IMR-90 (cell line): Measurements from ENCODE around the gene HECW1. TPM values are rescaled to one million over a fixed set of nuclear protein-coding genes. Genes with fewer than 3 reads are reported as not detected.

Source experiments
- ATAC-seq: fragments of 200-7000 bp; cut with Tn5 transposase; 2 replicates; pipeline ENCODE4 v1.9.1; 2020; ENCODE audit warnings: low read depth, mild to moderate bottlenecking, moderate library complexity
- BruUV-seq: library from RNA; stranded (reverse); fragments of 400-500 nt; replicated peaks from 2 replicates; lab custom pipeline; 2021; lab: Mats Ljungman, UMichigan
- CTCF ChIA-PET: fragments of 300-600 bp; formaldehyde crosslinking; extraction: SDS; loops from one replicate; lab custom pipeline; 2021; ENCODE audit warnings: antibody characterized with exemption; lab: Yijun Ruan, JAX
- POLR2A ChIA-PET: fragments of 300-600 bp; sonication (Branson Sonifier 250); formaldehyde crosslinking; loops from one replicate; lab custom pipeline; 2022; ENCODE audit warnings: antibody characterized with exemption; ENCODE audit not compliant: unreplicated experiment; lab: Charles Lee
- DNase-seq: peaks from one replicate; pipeline ENCODE4 v3.0.0; 2013
- H2AFZ ChIP-seq: replicated peaks from 2 replicates; pipeline ENCODE3; 2013; ENCODE audit warnings: low read length, mild to moderate bottlenecking; ENCODE audit not compliant: poor library complexity
- H2AK5ac ChIP-seq: 2 replicates; pipeline ENCODE4 v1.6.1; 2013; ENCODE audit warnings: low read depth, low read length, inconsistent platforms
- H2AK9ac ChIP-seq: replicated peaks from 2 replicates; pipeline ENCODE3; 2013; ENCODE audit warnings: mild to moderate bottlenecking, low read depth, low read length, moderate library complexity; ENCODE audit not compliant: poor library complexity
- H2BK120ac ChIP-seq: 2 replicates; pipeline ENCODE4 v1.6.1; 2013; ENCODE audit warnings: low read depth, low read length, inconsistent platforms
- H2BK15ac ChIP-seq: 3 replicates; pipeline ENCODE4 v1.6.1; 2013; ENCODE audit warnings: low read depth, low read length, inconsistent platforms
- H2BK20ac ChIP-seq: 2 replicates; pipeline ENCODE4 v1.6.1; 2013; ENCODE audit warnings: low read depth, mild to moderate bottlenecking, inconsistent platforms, low read length, moderate library complexity
- H2BK5ac ChIP-seq: 2 replicates; pipeline ENCODE4 v1.6.1; 2013; ENCODE audit warnings: mild to moderate bottlenecking, low read depth, low read length, inconsistent platforms; ENCODE audit not compliant: poor library complexity, severe bottlenecking
- H3K14ac ChIP-seq: replicated peaks from 2 replicates; pipeline ENCODE4 v1.6.1; 2013; ENCODE audit warnings: low read depth, low read length, inconsistent platforms
- H3K18ac ChIP-seq: 2 replicates; pipeline ENCODE4 v1.6.1; 2013; ENCODE audit warnings: low read depth, low read length, control low read depth
- H3K23ac ChIP-seq: 2 replicates; pipeline ENCODE4 v1.6.1; 2013; ENCODE audit warnings: low read depth, low read length, inconsistent platforms
- H3K27ac ChIP-seq: 2 replicates; pipeline ENCODE4 v1.5.1; 2013; ENCODE audit warnings: mild to moderate bottlenecking, control low read depth, low read length; ENCODE audit not compliant: insufficient read depth
- H3K27me3 ChIP-seq: 2 replicates; pipeline ENCODE4 v1.6.1; 2013; ENCODE audit warnings: low read length; ENCODE audit not compliant: control insufficient read depth, insufficient read depth
- H3K36me3 ChIP-seq: 2 replicates; pipeline ENCODE4 v1.6.1; 2013; ENCODE audit warnings: low read length, mixed read lengths; ENCODE audit not compliant: control insufficient read depth, insufficient read depth
- H3K4ac ChIP-seq: 2 replicates; pipeline ENCODE4 v1.6.1; 2013; ENCODE audit warnings: low read depth, low read length, inconsistent platforms
- H3K4me1 ChIP-seq: 2 replicates; pipeline ENCODE4 v1.6.1; 2013; ENCODE audit warnings: low read length, mixed read lengths; ENCODE audit not compliant: control insufficient read depth, insufficient read depth
- H3K4me2 ChIP-seq: 2 replicates; pipeline ENCODE4 v1.6.1; 2013; ENCODE audit warnings: low read depth, mild to moderate bottlenecking, control low read depth, low read length, moderate library complexity
- H3K4me3 ChIP-seq: 2 replicates; pipeline ENCODE4 v1.5.1; 2013; ENCODE audit warnings: low read depth, mild to moderate bottlenecking, control low read depth, low read length, moderate library complexity; ENCODE audit not compliant: insufficient read depth
- H3K56ac ChIP-seq: 2 replicates; pipeline ENCODE4 v1.6.1; 2013; ENCODE audit warnings: low read length, inconsistent platforms; ENCODE audit not compliant: insufficient read depth; ENCODE audit errors: extremely low read depth
- H3K79me1 ChIP-seq, 2 experiments: 2 replicates each; pipeline ENCODE4 v1.6.1; 2013; ENCODE audit warnings: low read length in 2 of 2, inconsistent platforms in 1 of 2, low read depth in 1 of 2
- H3K9ac ChIP-seq: 2 replicates; pipeline ENCODE4 v1.6.1; 2013; ENCODE audit warnings: low read depth, low read length, control low read depth
- H3K9me1 ChIP-seq: 2 replicates; pipeline ENCODE4 v1.6.1; 2013; ENCODE audit warnings: low read length, inconsistent platforms; ENCODE audit not compliant: insufficient read depth
- H3K9me3 ChIP-seq: 2 replicates; pipeline ENCODE4 v1.6.1; 2013; ENCODE audit warnings: low read length; ENCODE audit not compliant: control insufficient read depth, insufficient read depth
- H4K20me1 ChIP-seq: 2 replicates; pipeline ENCODE4 v1.6.1; 2013; ENCODE audit warnings: low read length, inconsistent platforms; ENCODE audit not compliant: insufficient read depth
- H4K5ac ChIP-seq: 2 replicates; pipeline ENCODE4 v1.6.1; 2013; ENCODE audit warnings: mild to moderate bottlenecking, low read depth, low read length, control low read depth
- H4K8ac ChIP-seq, 2 experiments: 2 replicates each; pipeline ENCODE4 v1.6.1; 2013; ENCODE audit warnings: low read depth in 2 of 2, low read length in 2 of 2, control low read depth in 1 of 2, inconsistent platforms in 1 of 2
- H4K91ac ChIP-seq: 2 replicates; pipeline ENCODE4 v1.6.1; 2013; ENCODE audit warnings: low read depth, low read length, inconsistent platforms; ENCODE audit not compliant: insufficient read depth
- CEBPB ChIP-seq: IDR thresholded peaks from 2 replicates; pipeline ENCODE4 v1.6.1; 2012; ENCODE audit warnings: low read depth, low read length, improper control_type of control experiment
- CTCF ChIP-seq: conservative IDR thresholded peaks from 2 replicates; pipeline ENCODE4 v1.5.1; 2012; ENCODE audit warnings: mild to moderate bottlenecking, low read depth, low read length, improper control_type of control experiment
- ELK1 ChIP-seq: fragments of 150-350 bp; IDR thresholded peaks from 2 replicates; pipeline ENCODE4 v1.6.1; 2016; ENCODE audit warnings: low read depth, mild to moderate bottlenecking, low read length, moderate library complexity, borderline replicate concordance
- MAZ ChIP-seq: IDR thresholded peaks from 2 replicates; pipeline ENCODE4 v1.6.1; 2012; ENCODE audit warnings: low read depth, mild to moderate bottlenecking, low read length, improper control_type of control experiment, moderate library complexity, borderline replicate concordance
- NFE2L2 ChIP-seq: fragments of 150-350 bp; IDR thresholded peaks from 2 replicates; pipeline ENCODE4 v1.6.1; 2016; ENCODE audit warnings: low read depth, mild to moderate bottlenecking, low read length
- SMC3 ChIP-seq: fragments of 150-350 bp; IDR thresholded peaks from 2 replicates; pipeline ENCODE4 v1.6.1; 2016; ENCODE audit warnings: low read depth, mild to moderate bottlenecking, antibody characterized with exemption, low read length, moderate library complexity
- USF2 ChIP-seq: fragments of 150-350 bp; IDR thresholded peaks from 2 replicates; pipeline ENCODE4 v1.6.1; 2017; ENCODE audit warnings: mild to moderate bottlenecking, antibody characterized with exemption, low read length, low read depth
- WGBS, 2 experiments: methylation state at CpG; one replicate each; pipeline versions ENCODE4 v1.1.5 to v1.1.7; 2013; ENCODE audit warnings: missing lambda C conversion rate in 2 of 2; ENCODE audit not compliant: insufficient read length in 1 of 2; ENCODE audit errors: extremely low coverage in 2 of 2; 5-methylcytosine and 5-hydroxymethylcytosine counted together
- dilution Hi-C: fragments of 300-500 bp; cut with HindIII; formaldehyde crosslinking; loops from one replicate; pipeline ENCODE4 v1.14.3; 2018; ENCODE audit warnings: low sequenced_read_pairs; ENCODE audit not compliant: unreplicated experiment
- in situ Hi-C: fragments of 300-500 bp; cut with MboI; formaldehyde crosslinking; loops from 3 replicates; pipeline ENCODE4 v1.14.3; 2019; ENCODE audit warnings: low sequenced_read_pairs, inconsistent platforms, mixed read lengths
- intact Hi-C: fragments of 100-400 bp; cut with micrococcal nuclease; formaldehyde crosslinking; loops from 2 replicates; pipeline ENCODE4 v1.10.0; 2022
- polyA plus RNA-seq, 3 experiments: library from polyadenylated mRNA; depleted of rRNA; stranded (reverse); fragments of >200 nt; gene quantifications; 2 replicates each; pipeline ENCODE4 v1.2.3, GENCODE V29; 2012; ENCODE audit warnings: low replicate concordance in 1 of 3
- total RNA-seq: library from RNA; depleted of rRNA; stranded (reverse); fragments of >200 nt; gene quantifications from 2 replicates; pipeline ENCODE4 v1.2.3, GENCODE V29; 2012

Gene HECW1
- total and polyA plus RNA-seq, 2 of the 4 experiments (the other 2 are of a cell fraction) = 0.56 to 1.3 TPM

- intact Hi-C loops = no loop called here
- no peak overlapping the region for H4K91ac ChIP-seq
- dilution Hi-C loops = no loop called here
- no peak overlapping the region for H4K8ac ChIP-seq
- H3K27me3 ChIP-seq = no peaks in the 10 kb centered on the region; the same call in 1 of the 2 replicates
- CTCF ChIA-PET = interaction anchor here (0.6 kb wide), 1 partner anchor 185 kb away, joined by 4 read pairs; no protein-coding TSS in a partner anchor
- H3K23ac ChIP-seq = no peak overlapping the region
- H2AK9ac ChIP-seq = no peak overlapping the region
- no peak overlapping the region for H2BK15ac ChIP-seq
- H2AFZ ChIP-seq = no peak overlapping the region
- BruUV-seq = no TSS peak
- no peak overlapping the region for H2AK5ac ChIP-seq
- no peaks in the 10 kb centered on the region for H3K79me1 ChIP-seq
- DNase-seq = no peak
- no CpG with 5 or more reads among the region's 5 CpGs for WGBS, 2 experiments
- H4K20me1 ChIP-seq = no peaks in the 10 kb centered on the region
- no peak overlapping the region for H4K5ac ChIP-seq
- no peak overlapping the region for H2BK120ac ChIP-seq
- ATAC-seq = no peak
- no peaks in the 10 kb centered on the region for H3K36me3 ChIP-seq
- POLR2A ChIA-PET = no interaction called here
- H3K4me2 ChIP-seq = no peak overlapping the region
- H3K14ac ChIP-seq = no peak overlapping the region
- H3K4me3 ChIP-seq = no peak overlapping the region
- H3K56ac ChIP-seq = no peak overlapping the region
- no peak overlapping the region for H3K9ac ChIP-seq
- H3K9me1 ChIP-seq = 0 out of 2 replicates have a peak, but pooled peaks cover 3% of the 10 kb centered on the region
- H3K4me1 ChIP-seq = peaks cover 2% of the 10 kb centered on the region
- TF ChIP-seq SMC3 (no peak), MAZ (no peak), USF2 (no peak), CTCF (no peak), CEBPB (no peak), ELK1 (no peak), NFE2L2 (no peak)
- H3K27ac ChIP-seq = no peak overlapping the region
- H2BK20ac ChIP-seq = no peak overlapping the region
- no peak overlapping the region for H3K4ac ChIP-seq
- H2BK5ac ChIP-seq = no peak overlapping the region
- H3K18ac ChIP-seq = no peak overlapping the region
- in situ Hi-C loops = no loop called here
- no peaks in the 10 kb centered on the region for H3K9me3 ChIP-seq
Measured at GRCh38 chr7:43141091-43141490, 28.6 kb downstream of the HECW1 start.
